Activated naive CD4-positive, alpha-beta T cell treated with anti-CD3 and anti-CD28 coated beads, Interleukin-2, amount 50 U/mL, for 16 hours (primary cell): ENCODE measurements around the gene GAPDH.
"Not testable (repeated sequence)": the region's sequence is repeated elsewhere in the genome, so short reads cannot be mapped to it uniquely, and the experiment has no call there.

ENCODE experiments used
- DNase-seq: peaks from one replicate; pipeline ENCODE4 v3.0.0-alpha.2; 2020

GAPDH gene

GRCh38 chr12:6569312-6569711 is 35.0 kb downstream of the GAPDH start:
- DNase-seq = no peak

GRCh38 chr12:6569786-6570185 is 35.5 kb downstream of the GAPDH start:
- no peak for DNase-seq

- DNase-seq = peak; percentile 55
These were observed 36.1 kb downstream of the GAPDH start for GRCh38 chr12:6570264-6570887.

- DNase-seq = no peak
These were observed 38.7 kb downstream of the GAPDH start for GRCh38 chr12:6573001-6573400.

DNA sequence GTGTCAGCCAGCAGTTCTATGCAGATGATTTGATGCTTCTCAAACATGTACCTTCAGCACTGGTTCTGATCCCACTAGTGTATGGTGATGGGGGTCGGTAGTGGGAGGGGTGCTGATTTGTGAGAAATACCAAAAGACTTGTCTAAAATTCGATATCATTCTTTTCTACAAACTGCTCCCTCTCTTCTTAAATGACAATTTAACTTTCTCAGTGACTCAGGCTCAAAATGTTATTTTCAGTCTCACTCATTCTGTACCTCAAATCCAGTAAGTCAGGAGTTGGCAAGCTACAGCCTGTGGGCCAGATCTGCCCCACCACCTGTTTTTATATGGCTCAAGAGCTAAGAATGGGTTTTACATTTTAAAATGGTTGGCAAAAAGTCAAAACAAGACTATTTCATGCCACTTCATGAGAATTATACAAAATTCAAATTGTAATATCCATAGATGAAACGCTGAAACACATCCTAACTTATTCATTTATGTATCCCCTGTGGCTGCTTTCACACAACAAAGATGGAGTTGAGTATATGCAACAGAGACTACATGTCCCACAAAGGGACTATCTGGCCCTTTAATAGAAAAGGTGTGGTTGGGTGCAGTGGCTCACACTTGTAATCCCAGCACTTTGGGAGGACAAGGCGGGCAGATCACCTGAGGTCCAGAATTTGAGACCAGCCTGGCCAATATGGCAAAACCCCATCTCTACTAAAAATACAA is 40.4 kb downstream of the GAPDH start:
- no peak for DNase-seq

- no peak for DNase-seq
These were observed 41.3 kb downstream of the GAPDH start for GRCh38 chr12:6575648-6576047.

DNA sequence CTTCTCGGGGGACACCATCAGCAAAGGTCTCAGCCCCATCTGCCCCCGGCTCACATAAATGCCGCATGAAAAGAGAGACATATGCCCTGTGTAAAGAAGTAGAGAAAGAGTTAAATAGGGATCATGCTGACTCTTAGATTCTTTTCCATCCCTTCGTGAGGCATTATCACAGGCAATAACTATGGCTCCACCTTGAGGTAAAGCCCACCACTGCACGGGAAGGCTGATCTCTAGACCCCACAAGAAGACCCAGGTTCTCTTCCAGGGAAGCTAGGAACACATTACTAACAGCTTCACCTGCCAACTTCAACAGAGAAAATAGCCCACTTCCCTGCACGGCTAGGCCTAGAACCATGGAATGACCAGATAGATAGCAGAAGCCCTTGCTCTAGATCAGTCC is 47.9 kb downstream of the GAPDH start:
- no peak for DNase-seq

- no peak for DNase-seq
These were observed 48.6 kb downstream of the GAPDH start for GRCh38 chr12:6582959-6583358.

DNA sequence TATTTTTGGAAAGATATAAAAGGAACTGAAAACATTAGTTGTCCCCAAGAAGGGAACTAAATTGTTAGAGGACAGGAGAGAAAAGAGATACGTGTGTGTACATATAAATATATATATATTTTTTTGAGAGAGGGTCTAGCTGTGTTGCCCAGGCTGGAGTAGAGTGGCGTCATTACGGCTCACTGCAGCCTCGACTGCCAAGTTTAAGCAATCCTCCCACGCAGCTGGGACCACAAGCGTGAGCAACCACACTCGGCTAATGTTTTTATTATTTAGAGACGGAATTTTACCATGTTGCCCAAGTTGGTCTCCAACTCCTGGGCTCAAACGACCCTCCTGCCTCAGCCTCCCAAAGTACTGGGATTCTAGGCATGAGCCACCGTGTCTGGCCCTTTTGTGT is 50.0 kb downstream of the GAPDH start:
- no peak for DNase-seq

GRCh38 chr12:6586569-6586968 is 52.3 kb downstream of the GAPDH start:
- DNase-seq = not testable (repeated sequence)
